Parathyroid adenoma (tissue), 2 donors: ENCODE data around the gene GJC2.
A peak's percentile ranks its signal among the peaks of the same experiment; 100 is the strongest.

Experiments used
- H2AFZ ChIP-seq: fragments of 300-600 bp; sonication (generic); one replicate; pipeline ENCODE4 v1.7.0; 2017; ENCODE audit warnings: antibody characterized with exemption, mild to moderate bottlenecking
- H3K27ac ChIP-seq: fragments of 300-600 bp; sonication (generic); one replicate; pipeline ENCODE4 v1.7.0; 2017
- H3K27me3 ChIP-seq: fragments of 300-600 bp; sonication (generic); one replicate; pipeline ENCODE4 v1.7.0; 2017; ENCODE audit warnings: low read length; ENCODE audit not compliant: control insufficient read depth, insufficient read depth
- H3K36me3 ChIP-seq: fragments of 300-600 bp; sonication (generic); one replicate; pipeline ENCODE4 v1.7.0; 2017; ENCODE audit warnings: low read length; ENCODE audit not compliant: control insufficient read depth, insufficient read depth
- H3K4me1 ChIP-seq: fragments of 300-600 bp; sonication (generic); one replicate; pipeline ENCODE4 v1.7.0; 2017; ENCODE audit warnings: control low read depth
- H3K4me2 ChIP-seq: fragments of 300-600 bp; sonication (generic); one replicate; pipeline ENCODE4 v1.7.0; 2017; ENCODE audit warnings: low read length
- H3K4me3 ChIP-seq: fragments of 300-600 bp; sonication (generic); one replicate; pipeline ENCODE4 v1.7.0; 2017; ENCODE audit warnings: low read depth, low read length
- H3K79me2 ChIP-seq: fragments of 300-600 bp; sonication (generic); one replicate; pipeline ENCODE4 v1.7.0; 2017; ENCODE audit warnings: control low read depth
- H3K9ac ChIP-seq: fragments of 300-600 bp; sonication (generic); one replicate; pipeline ENCODE4 v1.7.0; 2017; ENCODE audit warnings: mild to moderate bottlenecking
- H3K9me3 ChIP-seq: fragments of 300-600 bp; sonication (generic); one replicate; pipeline ENCODE4 v1.7.0; 2017; ENCODE audit warnings: low read length; ENCODE audit not compliant: control insufficient read depth
- TF ChIP-seq, protein P1 (sequence below): fragments of 300-600 bp; sonication (generic); IDR thresholded peaks from one replicate; pipeline ENCODE4 v1.7.0; 2017; ENCODE audit warnings: antibody characterized with exemption, mild to moderate bottlenecking
- donor health status: primary hyperparathyroidism.

Gene GJC2

GRCh38 chr1:228134591-228134990, 15.1 kb upstream of the GJC2 start:
- Histone ChIP-seq H3K9me3 (no peaks in the 10 kb centered on the region), H3K79me2 (no peaks in the 10 kb centered on the region), H3K4me2 (no peak overlapping the region), H3K9ac (no peak overlapping the region), H3K4me1 (no peaks in the 10 kb centered on the region), H3K4me3 (no peak overlapping the region), H3K27ac (no peak overlapping the region), H2AFZ (no peak overlapping the region), H3K36me3 (no peaks in the 10 kb centered on the region), H3K27me3 (no peaks in the 10 kb centered on the region)
- TF ChIP-seq, protein P1, sequence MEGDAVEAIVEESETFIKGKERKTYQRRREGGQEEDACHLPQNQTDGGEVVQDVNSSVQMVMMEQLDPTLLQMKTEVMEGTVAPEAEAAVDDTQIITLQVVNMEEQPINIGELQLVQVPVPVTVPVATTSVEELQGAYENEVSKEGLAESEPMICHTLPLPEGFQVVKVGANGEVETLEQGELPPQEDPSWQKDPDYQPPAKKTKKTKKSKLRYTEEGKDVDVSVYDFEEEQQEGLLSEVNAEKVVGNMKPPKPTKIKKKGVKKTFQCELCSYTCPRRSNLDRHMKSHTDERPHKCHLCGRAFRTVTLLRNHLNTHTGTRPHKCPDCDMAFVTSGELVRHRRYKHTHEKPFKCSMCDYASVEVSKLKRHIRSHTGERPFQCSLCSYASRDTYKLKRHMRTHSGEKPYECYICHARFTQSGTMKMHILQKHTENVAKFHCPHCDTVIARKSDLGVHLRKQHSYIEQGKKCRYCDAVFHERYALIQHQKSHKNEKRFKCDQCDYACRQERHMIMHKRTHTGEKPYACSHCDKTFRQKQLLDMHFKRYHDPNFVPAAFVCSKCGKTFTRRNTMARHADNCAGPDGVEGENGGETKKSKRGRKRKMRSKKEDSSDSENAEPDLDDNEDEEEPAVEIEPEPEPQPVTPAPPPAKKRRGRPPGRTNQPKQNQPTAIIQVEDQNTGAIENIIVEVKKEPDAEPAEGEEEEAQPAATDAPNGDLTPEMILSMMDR, result no peak

DNA sequence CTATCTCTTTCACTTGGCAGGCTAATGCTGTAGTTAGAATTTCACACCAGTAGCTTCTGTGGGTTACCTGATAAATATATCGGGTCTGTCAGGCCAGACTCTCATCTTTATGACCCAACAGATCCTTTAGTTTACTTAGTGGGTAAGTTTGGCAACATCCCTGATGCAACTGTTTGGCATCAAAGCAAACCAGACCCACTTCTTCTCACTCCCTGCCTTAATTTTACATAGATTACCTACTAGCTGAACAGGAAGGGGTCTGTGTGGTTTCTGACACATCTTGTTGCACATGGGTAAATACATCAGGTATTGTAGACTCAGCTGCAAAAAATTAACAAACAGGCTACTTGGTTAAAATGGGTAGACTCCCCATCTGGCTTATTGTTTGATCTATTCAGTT, 12.8 kb upstream of the GJC2 start:
- H3K4me2 ChIP-seq, result no peak overlapping the region
- H3K36me3 ChIP-seq, result no peaks in the 10 kb centered on the region
- TF ChIP-seq, protein P1, result no peak
- H3K79me2 ChIP-seq, result no peaks in the 10 kb centered on the region
- H3K9me3 ChIP-seq, result no peaks in the 10 kb centered on the region
- H3K27me3 ChIP-seq, result no peaks in the 10 kb centered on the region
- H2AFZ ChIP-seq, result no peak overlapping the region
- H3K4me3 ChIP-seq, result no peak overlapping the region
- no peak overlapping the region for H3K27ac ChIP-seq
- no peak overlapping the region for H3K9ac ChIP-seq
- H3K4me1 ChIP-seq, result peaks cover 4% of the 10 kb centered on the region

- Histone ChIP-seq H3K9ac (no peak overlapping the region), H3K36me3 (no peaks in the 10 kb centered on the region), H3K4me3 (peak overlapping the region; percentile 94), H3K79me2 (peaks cover 24% of the 10 kb centered on the region), H3K27me3 (no peaks in the 10 kb centered on the region), H3K27ac (peak overlapping the region; percentile 84), H3K4me2 (peak overlapping the region; percentile 47), H3K9me3 (no peaks in the 10 kb centered on the region), H3K4me1 (peaks cover 4% of the 10 kb centered on the region), H2AFZ (peak overlapping the region; percentile 90)
- TF ChIP-seq, protein P1, result no peak
Measured at GRCh38 chr1:228139406-228139930, 10.3 kb upstream of the GJC2 start.

- no peaks in the 10 kb centered on the region for H3K27me3 ChIP-seq
- no peaks in the 10 kb centered on the region for H3K9me3 ChIP-seq
- TF ChIP-seq, protein P1, result peak; percentile 17
- peak within 1 kb of the TSS; percentile 74 for H3K9ac ChIP-seq
- no peaks in the 10 kb centered on the region for H3K36me3 ChIP-seq
- H2AFZ ChIP-seq, result peak within 1 kb of the TSS; percentile 90
- H3K4me2 ChIP-seq, result peak within 1 kb of the TSS; percentile 97
- H3K4me1 ChIP-seq, result peaks cover 4% of the 10 kb centered on the region
- H3K4me3 ChIP-seq, result peak within 1 kb of the TSS; percentile 94
- H3K27ac ChIP-seq, result peak within 1 kb of the TSS; percentile 84
- peaks cover 31% of the 10 kb centered on the region for H3K79me2 ChIP-seq
Measured at GRCh38 chr1:228139931-228140723, 9.6 kb upstream of the GJC2 start, which contains the start of gene GUK1. Gene GUK1 (plus strand): TSS chr1:228140279. CDS start chr1:228140303, 24 bp downstream.
